Panc1 (cell line): ENCODE results near the gene DPH5. TPM values are rescaled to one million over a fixed set of nuclear protein-coding genes. Genes with fewer than 3 reads are reported as not detected.

Source experiments
- ATAC-seq: fragments of 200-7000 bp; cut with Tn5 transposase; 2 replicates; pipeline ENCODE4 v1.9.1; 2020; ENCODE audit warnings: mild to moderate bottlenecking, moderate library complexity
- BruUV-seq: library from RNA; stranded (reverse); fragments of 400-500 nt; replicated peaks from 2 replicates; lab custom pipeline; 2021; lab: Mats Ljungman, UMichigan
- CTCF ChIA-PET: fragments of 300-600 bp; sonication (Branson Sonifier 250); formaldehyde crosslinking; loops from one replicate; lab custom pipeline; 2022; ENCODE audit warnings: antibody characterized with exemption; lab: Charles Lee
- POLR2A ChIA-PET: fragments of 300-600 bp; sonication (Branson Sonifier 250); formaldehyde crosslinking; loops from one replicate; lab custom pipeline; 2022; ENCODE audit warnings: antibody characterized with exemption; lab: Charles Lee
- DNase-seq: peaks from one replicate; pipeline ENCODE4 v3.0.0-alpha.2; 2010; ENCODE audit warnings: low read depth, low spot score
- H3K27ac ChIP-seq: 2 replicates; pipeline ENCODE4 v1.5.1; 2011; ENCODE audit warnings: mild to moderate bottlenecking, low read length, inconsistent platforms
- H3K27me3 ChIP-seq: fragments of 200-500 bp; sonication (Bioruptor generic); 2 replicates; pipeline ENCODE4 v1.6.0; 2014; ENCODE audit warnings: low read length, inconsistent platforms; ENCODE audit not compliant: control insufficient read depth, insufficient read depth
- H3K36me3 ChIP-seq: fragments of 200-500 bp; sonication (Bioruptor generic); 2 replicates; pipeline ENCODE4 v1.5.1; 2014; ENCODE audit warnings: inconsistent platforms, mild to moderate bottlenecking, low read length, moderate library complexity; ENCODE audit not compliant: control insufficient read depth, insufficient read depth
- H3K4me1 ChIP-seq: 2 replicates; pipeline ENCODE4 v1.5.1; 2011; ENCODE audit warnings: inconsistent platforms, mild to moderate bottlenecking, low read length, moderate library complexity; ENCODE audit not compliant: control insufficient read depth, insufficient read depth
- H3K4me3 ChIP-seq, 2 experiments: 2 replicates each; pipeline ENCODE4 v1.5.1; 2011 to 2012; ENCODE audit warnings: low read depth in 2 of 2, low read length in 2 of 2, mild to moderate bottlenecking in 2 of 2, inconsistent platforms in 1 of 2, moderate library complexity in 1 of 2
- H3K9me3 ChIP-seq: fragments of 200-500 bp; sonication (Bioruptor generic); 2 replicates; pipeline ENCODE4 v1.5.1; 2014; ENCODE audit warnings: low read depth, mild to moderate bottlenecking, inconsistent platforms, low read length, moderate library complexity; ENCODE audit not compliant: control insufficient read depth, insufficient read depth
- POLR2AphosphoS5 ChIP-seq: IDR thresholded peaks from 2 replicates; pipeline ENCODE4 v1.6.1; 2012; ENCODE audit warnings: mild to moderate bottlenecking, low read depth, low read length, moderate library complexity
- SIN3A ChIP-seq: IDR thresholded peaks from 2 replicates; pipeline ENCODE4 v1.6.1; 2012; ENCODE audit warnings: low read depth, mild to moderate bottlenecking, low read length, moderate library complexity, borderline replicate concordance; ENCODE audit not compliant: insufficient read depth
- TCF7L2 ChIP-seq: IDR thresholded peaks from 2 replicates; pipeline ENCODE4 v1.6.1; 2011; ENCODE audit warnings: mild to moderate bottlenecking, low read depth, low read length, inconsistent platforms
- in situ Hi-C: cut with HindIII; loops from 2 replicates; pipeline ENCODE4 v1.10.0; 2016; ENCODE audit warnings: low sequenced_read_pairs, low pct_unique_long_range_greater_than_20kb
- intact Hi-C: fragments of 100-400 bp; cut with micrococcal nuclease; formaldehyde crosslinking; loops from one replicate; pipeline ENCODE4 v1.10.0; 2022; ENCODE audit not compliant: unreplicated experiment
- total RNA-seq: library from RNA; stranded (reverse); gene quantifications from one replicate; pipeline ENCODE4 v1.2.1, GENCODE V29; 2021; ENCODE audit not compliant: unreplicated experiment
- TF ChIP-seq, protein P1 (sequence below), 2 experiments: IDR thresholded peaks; 2 replicates each; pipeline ENCODE4 v1.6.1; 2011 to 2012; ENCODE audit warnings: low read depth in 2 of 2, control low read depth in 1 of 2, low read length in 1 of 2, mild to moderate bottlenecking in 1 of 2, moderate library complexity in 1 of 2; ENCODE audit not compliant: insufficient read depth in 1 of 2
- TF ChIP-seq, protein P2 (sequence below): fragments of 450-650 bp; IDR thresholded peaks from 2 replicates; pipeline ENCODE4 v1.5.1; 2017; ENCODE audit warnings: mild to moderate bottlenecking

The DPH5 gene
- total RNA-seq, 1 experiment from 2014 or later: 22.6 TPM

DNA sequence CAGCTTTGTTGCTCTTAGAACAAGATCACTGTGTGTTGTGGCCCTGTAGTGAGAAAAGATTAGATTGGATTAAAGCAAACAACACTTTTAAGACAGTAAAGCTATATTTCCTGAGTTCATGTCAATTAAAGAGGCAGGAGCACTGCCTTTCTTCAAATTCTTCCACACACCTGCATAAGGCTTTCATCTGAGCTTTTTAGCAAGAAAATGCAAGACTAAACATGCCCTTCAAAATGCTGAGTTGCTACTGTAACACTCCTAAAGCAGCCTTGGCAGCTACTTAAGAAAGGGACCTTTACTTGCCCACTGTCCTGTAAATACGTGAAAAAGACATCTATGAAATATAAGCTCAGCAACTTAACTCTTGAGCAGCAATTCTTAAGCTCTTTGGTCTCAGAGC, 11.8 kb downstream of the DPH5 start:
- Histone ChIP-seq H3K27ac (no peak overlapping the region), H3K27me3 (no peaks in the 10 kb centered on the region), H3K4me3 (no peak overlapping the region), H3K4me1 (no peaks in the 10 kb centered on the region), H3K36me3 (no peaks in the 10 kb centered on the region; the same call in 1 of the 2 replicates), H3K9me3 (no peaks in the 10 kb centered on the region)
- BruUV-seq: no TSS peak
- ChIA-PET CTCF (no interaction called here), POLR2A (no interaction called here)
- intact Hi-C loops (no loop called here), in situ Hi-C loops (no loop called here)
- TF ChIP-seq, protein P1, sequence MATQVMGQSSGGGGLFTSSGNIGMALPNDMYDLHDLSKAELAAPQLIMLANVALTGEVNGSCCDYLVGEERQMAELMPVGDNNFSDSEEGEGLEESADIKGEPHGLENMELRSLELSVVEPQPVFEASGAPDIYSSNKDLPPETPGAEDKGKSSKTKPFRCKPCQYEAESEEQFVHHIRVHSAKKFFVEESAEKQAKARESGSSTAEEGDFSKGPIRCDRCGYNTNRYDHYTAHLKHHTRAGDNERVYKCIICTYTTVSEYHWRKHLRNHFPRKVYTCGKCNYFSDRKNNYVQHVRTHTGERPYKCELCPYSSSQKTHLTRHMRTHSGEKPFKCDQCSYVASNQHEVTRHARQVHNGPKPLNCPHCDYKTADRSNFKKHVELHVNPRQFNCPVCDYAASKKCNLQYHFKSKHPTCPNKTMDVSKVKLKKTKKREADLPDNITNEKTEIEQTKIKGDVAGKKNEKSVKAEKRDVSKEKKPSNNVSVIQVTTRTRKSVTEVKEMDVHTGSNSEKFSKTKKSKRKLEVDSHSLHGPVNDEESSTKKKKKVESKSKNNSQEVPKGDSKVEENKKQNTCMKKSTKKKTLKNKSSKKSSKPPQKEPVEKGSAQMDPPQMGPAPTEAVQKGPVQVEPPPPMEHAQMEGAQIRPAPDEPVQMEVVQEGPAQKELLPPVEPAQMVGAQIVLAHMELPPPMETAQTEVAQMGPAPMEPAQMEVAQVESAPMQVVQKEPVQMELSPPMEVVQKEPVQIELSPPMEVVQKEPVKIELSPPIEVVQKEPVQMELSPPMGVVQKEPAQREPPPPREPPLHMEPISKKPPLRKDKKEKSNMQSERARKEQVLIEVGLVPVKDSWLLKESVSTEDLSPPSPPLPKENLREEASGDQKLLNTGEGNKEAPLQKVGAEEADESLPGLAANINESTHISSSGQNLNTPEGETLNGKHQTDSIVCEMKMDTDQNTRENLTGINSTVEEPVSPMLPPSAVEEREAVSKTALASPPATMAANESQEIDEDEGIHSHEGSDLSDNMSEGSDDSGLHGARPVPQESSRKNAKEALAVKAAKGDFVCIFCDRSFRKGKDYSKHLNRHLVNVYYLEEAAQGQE (IDR thresholded peaks at IDR 0.05; ENCODE audit: insufficient read depth in 1 of 2, low read depth in 2 of 2, low read length in 1 of 2): no peak
- TF ChIP-seq, protein P2, sequence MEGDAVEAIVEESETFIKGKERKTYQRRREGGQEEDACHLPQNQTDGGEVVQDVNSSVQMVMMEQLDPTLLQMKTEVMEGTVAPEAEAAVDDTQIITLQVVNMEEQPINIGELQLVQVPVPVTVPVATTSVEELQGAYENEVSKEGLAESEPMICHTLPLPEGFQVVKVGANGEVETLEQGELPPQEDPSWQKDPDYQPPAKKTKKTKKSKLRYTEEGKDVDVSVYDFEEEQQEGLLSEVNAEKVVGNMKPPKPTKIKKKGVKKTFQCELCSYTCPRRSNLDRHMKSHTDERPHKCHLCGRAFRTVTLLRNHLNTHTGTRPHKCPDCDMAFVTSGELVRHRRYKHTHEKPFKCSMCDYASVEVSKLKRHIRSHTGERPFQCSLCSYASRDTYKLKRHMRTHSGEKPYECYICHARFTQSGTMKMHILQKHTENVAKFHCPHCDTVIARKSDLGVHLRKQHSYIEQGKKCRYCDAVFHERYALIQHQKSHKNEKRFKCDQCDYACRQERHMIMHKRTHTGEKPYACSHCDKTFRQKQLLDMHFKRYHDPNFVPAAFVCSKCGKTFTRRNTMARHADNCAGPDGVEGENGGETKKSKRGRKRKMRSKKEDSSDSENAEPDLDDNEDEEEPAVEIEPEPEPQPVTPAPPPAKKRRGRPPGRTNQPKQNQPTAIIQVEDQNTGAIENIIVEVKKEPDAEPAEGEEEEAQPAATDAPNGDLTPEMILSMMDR: no peak
- no peak for TF ChIP-seq TCF7L2
- TF ChIP-seq POLR2AphosphoS5: no peak
- no peak for TF ChIP-seq SIN3A
- DNase-seq (no peak), ATAC-seq (no peak)

DNA sequence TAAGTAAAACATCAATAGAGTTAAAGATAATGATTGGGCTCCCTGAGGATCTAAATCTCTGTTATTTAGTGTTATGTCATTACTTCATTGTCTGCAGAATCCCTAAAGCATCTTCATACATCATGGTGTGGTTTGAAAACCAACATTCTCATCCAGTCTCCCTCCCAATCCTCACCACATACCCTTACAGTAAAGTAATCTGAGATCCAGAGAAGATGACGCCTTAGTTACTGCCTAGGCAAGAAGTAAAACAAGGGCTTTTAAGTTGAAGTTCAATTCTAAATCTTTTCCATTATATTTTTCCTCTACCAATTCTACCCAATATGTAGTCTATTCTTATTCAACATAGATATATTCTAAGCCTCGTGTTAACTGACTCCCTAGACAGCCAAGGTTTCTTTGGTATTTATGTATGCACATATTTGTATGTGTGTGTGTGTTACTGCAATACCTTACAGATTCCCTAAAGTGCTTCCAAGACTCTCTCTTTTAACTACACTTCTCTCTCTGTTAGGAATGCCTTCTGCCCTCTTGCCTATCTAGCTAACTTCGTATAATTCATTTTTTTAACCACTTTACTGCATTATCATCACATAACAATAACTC, 17.3 kb downstream of the DPH5 start:
- in situ Hi-C loops (no loop called here), intact Hi-C loops (no loop called here)
- no peak for DNase-seq

More for the DNA sequence above, 17.3 kb downstream of the DPH5 start:
- TF ChIP-seq, protein P1 (IDR thresholded peaks at IDR 0.05; ENCODE audit: insufficient read depth in 1 of 2, low read depth in 2 of 2, low read length in 1 of 2): no peak
- TF ChIP-seq TCF7L2 (no peak), POLR2AphosphoS5 (no peak), SIN3A (no peak)
- TF ChIP-seq, protein P2: no peak
- ATAC-seq: no peak
- no peaks in the 10 kb centered on the region for H3K4me1 ChIP-seq
- H3K27me3 ChIP-seq: no peaks in the 10 kb centered on the region
- ChIA-PET CTCF (no interaction called here), POLR2A (no interaction called here)
- BruUV-seq: no TSS peak
- H3K27ac ChIP-seq: no peak overlapping the region
- H3K4me3 ChIP-seq: no peak overlapping the region
- no peaks in the 10 kb centered on the region for H3K9me3 ChIP-seq
- H3K36me3 ChIP-seq: no peaks in the 10 kb centered on the region; the same call in 1 of the 2 replicates
